B cell (primary cell): ENCODE results near the gene MYH15. TPM values are rescaled to one million over a fixed set of nuclear protein-coding genes. Genes with fewer than 3 reads are reported as not detected.

ENCODE experiments used
- ATAC-seq: fragments of 200-7000 bp; cut with Tn5 transposase; one replicate; pipeline ENCODE4 v1.10.0; 2021; ENCODE audit warnings: low read depth, mild to moderate bottlenecking, moderate number of reproducible peaks, moderate library complexity
- CTCF ChIA-PET: fragments of 350-600 bp; sonication (Branson Sonifier 250); formaldehyde crosslinking; loops from one replicate; lab custom pipeline; 2021; ENCODE audit warnings: antibody characterized with exemption, inconsistent platforms; lab: Charles Lee
- POLR2A ChIA-PET: fragments of 350-600 bp; sonication (Branson Sonifier 250); formaldehyde crosslinking; loops from one replicate; lab custom pipeline; 2021; ENCODE audit warnings: antibody characterized with exemption; lab: Charles Lee
- DNase-seq: peaks from one replicate; pipeline ENCODE4 v3.0.0; 2013
- H2AFZ ChIP-seq: 2 replicates; pipeline ENCODE4 v1.6.1; 2012; ENCODE audit warnings: mild to moderate bottlenecking, low read depth, low read length; ENCODE audit not compliant: insufficient read depth, poor library complexity, severe bottlenecking
- H3K27ac ChIP-seq, 2 donors: 1 replicate in 1 of 2; 2 replicates in 1 of 2; pipeline ENCODE4 v1.5.1; 2012 to 2013; ENCODE audit warnings: low read length in 2 of 2, mild to moderate bottlenecking in 2 of 2, moderate library complexity in 1 of 2
- H3K27me3 ChIP-seq, 4 experiments: fragments of 200-600 bp in 1 of 4; sonication (generic) in 1 of 4; replicated peaks in 1 of 4; 1 replicate in 2 of 4; 2 replicates in 2 of 4; pipeline versions ENCODE4 v1.6.1 to v1.7.0; 2013 to 2016; ENCODE audit warnings: low read length in 3 of 4, mild to moderate bottlenecking in 2 of 4, mixed read lengths in 1 of 4, moderate library complexity in 1 of 4; ENCODE audit not compliant: insufficient read depth in 4 of 4, control insufficient read depth in 3 of 4; ENCODE audit errors: control extremely low read depth in 1 of 4
- H3K36me3 ChIP-seq, 2 experiments: replicated peaks in 1 of 2; 1 replicate in 1 of 2; 2 replicates in 1 of 2; pipeline versions ENCODE4 v1.6.1 to v1.7.1; 2013; ENCODE audit warnings: low read length in 1 of 2; ENCODE audit not compliant: insufficient read depth in 2 of 2, control insufficient read depth in 1 of 2; ENCODE audit errors: control extremely low read depth in 1 of 2, extremely low read depth in 1 of 2
- H3K4me1 ChIP-seq, 2 donors: fragments of 200-600 bp in 1 of 2; sonication (generic) in 1 of 2; 1 replicate in 1 of 2; 2 replicates in 1 of 2; pipeline versions ENCODE4 v1.5.1 to v1.6.1; 2013 to 2017; ENCODE audit warnings: low read length in 2 of 2; ENCODE audit not compliant: control insufficient read depth in 2 of 2, insufficient read depth in 2 of 2
- H3K4me2 ChIP-seq: replicated peaks from 2 replicates; pipeline ENCODE3; 2012; ENCODE audit warnings: mild to moderate bottlenecking, low read depth, low read length; ENCODE audit not compliant: poor library complexity, severe bottlenecking
- H3K4me3 ChIP-seq, 5 experiments: fragments of 200-600 bp in 1 of 5; sonication (generic) in 1 of 5; 1 replicate in 3 of 5; 2 replicates in 2 of 5; pipeline versions ENCODE4 v1.5.1 to v1.7.0; 2011 to 2016; ENCODE audit warnings: low read length in 4 of 5, mild to moderate bottlenecking in 4 of 5, low read depth in 2 of 5, control low read depth in 1 of 5, moderate library complexity in 1 of 5; ENCODE audit not compliant: insufficient read depth in 1 of 5; ENCODE audit errors: control extremely low read depth in 1 of 5, extremely low read depth in 1 of 5
- H3K79me2 ChIP-seq: fragments of 200-600 bp; sonication (generic); one replicate; pipeline ENCODE4 v1.6.0; 2016; ENCODE audit warnings: low read length; ENCODE audit not compliant: control insufficient read depth, insufficient read depth
- H3K9ac ChIP-seq: fragments of 200-600 bp; sonication (generic); 2 replicates; pipeline ENCODE4 v1.6.1; 2017; ENCODE audit warnings: mild to moderate bottlenecking, low read length, moderate library complexity
- H3K9me3 ChIP-seq, 3 donors: one replicate each; pipeline versions ENCODE4 v1.6.1 to v1.7.1; 2013; ENCODE audit warnings: low read length in 2 of 3; ENCODE audit not compliant: control insufficient read depth in 2 of 3, insufficient read depth in 1 of 3; ENCODE audit errors: control extremely low read depth in 1 of 3
- H4K20me1 ChIP-seq: 2 replicates; pipeline ENCODE4 v1.6.0; 2012; ENCODE audit warnings: mild to moderate bottlenecking, low read length; ENCODE audit not compliant: insufficient read depth, control insufficient read depth, poor library complexity, severe bottlenecking
- H3K27ac Mint-ChIP-seq: one replicate; pipeline ENCODE4 v1.8.0; 2021; ENCODE audit warnings: mixed read lengths
- H3K27me3 Mint-ChIP-seq: one replicate; pipeline ENCODE4 v1.8.0; 2021; ENCODE audit warnings: mixed read lengths
- H3K4me1 Mint-ChIP-seq: one replicate; pipeline ENCODE4 v1.8.0; 2021; ENCODE audit warnings: mixed read lengths
- H3K4me3 Mint-ChIP-seq: one replicate; pipeline ENCODE4 v1.8.0; 2021; ENCODE audit warnings: mixed read lengths
- H3K9me3 Mint-ChIP-seq: one replicate; pipeline ENCODE4 v1.8.0; 2022; ENCODE audit warnings: mixed read lengths; ENCODE audit not compliant: insufficient read depth
- CTCF ChIP-seq: fragments of 200-600 bp; IDR thresholded peaks from one replicate; pipeline ENCODE4 v1.8.0; 2022; ENCODE audit warnings: antibody characterized with exemption, mild to moderate bottlenecking
- EZH2 ChIP-seq: IDR thresholded peaks from 2 replicates; pipeline ENCODE4 v1.6.1; 2012; ENCODE audit warnings: borderline replicate concordance, low read depth, mild to moderate bottlenecking, moderate library complexity, low read length; ENCODE audit not compliant: insufficient read depth, poor library complexity, severe bottlenecking
- WGBS: methylation state at CpG from one replicate; pipeline ENCODE4 v1.1.5; 2013; ENCODE audit warnings: missing lambda C conversion rate; ENCODE audit not compliant: insufficient coverage; 5-methylcytosine and 5-hydroxymethylcytosine counted together
- intact Hi-C: fragments of 100-400 bp; cut with micrococcal nuclease; formaldehyde crosslinking; loops from one replicate; pipeline ENCODE4 v1.10.0; 2022
- polyA plus RNA-seq: library from polyadenylated mRNA; depleted of rRNA; stranded (reverse); fragments of >200 nt; gene quantifications from 2 replicates; pipeline ENCODE4 v1.2.3, GENCODE V29; 2012
- total RNA-seq, 2 donors: library from RNA; stranded (reverse); fragments of 120-200 nt in 1 of 2; gene quantifications; 1 replicate in 1 of 2; 2 replicates in 1 of 2; pipeline versions ENCODE4 v1.2.3 to v1.2.4, GENCODE V29; 2013 to 2022

MYH15 gene
- total and polyA plus RNA-seq, 2 donors (not counting 1 experiment from before 2014, with no cell fraction given) = 0.06 TPM; not detected in 1

DNA sequence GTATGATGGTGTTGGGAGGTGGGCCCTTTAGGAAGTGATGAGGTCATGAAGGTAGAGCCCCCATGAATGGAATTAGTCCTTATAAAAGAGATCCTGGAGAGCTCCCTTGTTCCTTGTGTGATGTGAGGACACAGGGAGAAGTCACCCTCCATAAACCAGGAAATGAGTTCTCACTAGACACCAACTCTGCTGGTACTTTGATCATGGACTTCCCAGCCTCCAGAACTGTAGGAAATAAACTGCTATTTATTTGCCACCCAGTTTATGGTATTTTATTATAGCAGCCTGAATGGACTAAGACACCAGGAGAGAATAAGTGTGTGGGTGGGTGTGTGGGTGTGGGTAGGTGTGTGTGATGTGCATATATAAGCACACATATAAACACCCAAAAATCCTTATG, 71.9 kb downstream of the MYH15 start:
- Histone ChIP-seq H2AFZ (no peak overlapping the region), H3K4me3 (no peak overlapping the region), H3K4me1 (no peaks in the 10 kb centered on the region), H3K27ac (no peak overlapping the region), H3K4me2 (no peak overlapping the region), H3K9ac (no peak overlapping the region), H3K36me3 (no peaks in the 10 kb centered on the region), H3K9me3 (peaks cover 0 to 1% (median under 1%) of the 10 kb centered on the region in 3 donors), H3K79me2 (no peaks in the 10 kb centered on the region), H3K27me3 (no peaks in the 10 kb centered on the region), H4K20me1 (no peaks in the 10 kb centered on the region)
- Mint-ChIP-seq H3K4me3 (no peak overlapping the region), H3K9me3 (peaks cover 2% of the 10 kb centered on the region), H3K27me3 (peaks cover 3% of the 10 kb centered on the region), H3K27ac (no peak overlapping the region), H3K4me1 (no peaks in the 10 kb centered on the region)
- TF ChIP-seq EZH2 (no peak), CTCF (no peak)
- intact Hi-C loops = no loop called here
- POLR2A ChIA-PET = no interaction called here
- no peak for ATAC-seq
- CTCF ChIA-PET = interaction anchor here (1.1 to 1.5 kb wide), 2 partner anchors 10 to 511 kb away, joined by 5 to 6 read pairs; no protein-coding TSS in a partner anchor
- no peak for DNase-seq

DNA sequence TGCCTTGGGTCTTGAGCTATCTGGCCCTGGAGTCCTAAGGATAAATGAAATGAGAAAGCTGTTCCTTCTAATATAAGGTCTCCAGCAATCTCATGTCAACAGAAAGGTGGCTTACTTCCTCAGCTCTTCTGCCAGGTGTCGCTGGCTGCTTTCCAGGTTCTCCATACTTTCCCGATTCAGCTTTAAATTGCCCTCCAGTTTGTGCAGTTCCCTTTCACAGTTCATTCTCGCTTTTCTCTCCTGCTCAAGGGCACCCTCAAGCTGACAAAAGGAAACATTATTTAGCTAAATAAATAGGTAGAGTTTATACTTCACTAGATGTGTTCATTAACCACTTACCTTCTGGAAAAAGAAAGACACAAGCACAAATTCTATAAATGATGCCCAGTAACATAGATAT, 73.0 kb downstream of the MYH15 start:
- H3K9me3 Mint-ChIP-seq = peaks cover 3% of the 10 kb centered on the region
- no peak overlapping the region for H3K4me3 Mint-ChIP-seq
- intact Hi-C loops = no loop called here
- Histone ChIP-seq H3K27me3 (no peaks in the 10 kb centered on the region), H3K9ac (no peak overlapping the region), H3K36me3 (no peaks in the 10 kb centered on the region), H3K79me2 (no peaks in the 10 kb centered on the region), H3K27ac (no peak overlapping the region), H2AFZ (no peak overlapping the region), H3K4me2 (no peak overlapping the region), H3K4me1 (no peaks in the 10 kb centered on the region), H3K4me3 (no peak overlapping the region), H4K20me1 (no peaks in the 10 kb centered on the region), H3K9me3 (peaks cover 1 to 8% (median 7%) of the 10 kb centered on the region in 3 donors)
- ATAC-seq (no peak), DNase-seq (no peak)
- peaks cover 3% of the 10 kb centered on the region for H3K27me3 Mint-ChIP-seq
- H3K4me1 Mint-ChIP-seq = no peaks in the 10 kb centered on the region
- WGBS = 56% methylated on average over 2 of the region's 3 CpGs
- POLR2A ChIA-PET = no interaction called here
- no peak overlapping the region for H3K27ac Mint-ChIP-seq
- CTCF ChIA-PET = interaction anchor here (0.7 to 1.5 kb wide), 3 partner anchors 9 to 534 kb away, joined by 3 to 6 read pairs (median 5); no protein-coding TSS in a partner anchor
- TF ChIP-seq EZH2 (no peak), CTCF (no peak)
